K562 (cell line): ENCODE measurements around the gene BRME1. TPM values are rescaled to one million over a fixed set of nuclear protein-coding genes. Genes with fewer than 3 reads are reported as not detected.

ENCODE experiments used
- ATF7 ChIP-seq: fragments of 450-650 bp; IDR thresholded peaks from 2 replicates; pipeline ENCODE4 v1.7.1; 2014; ENCODE audit warnings: mild to moderate bottlenecking, moderate library complexity
- CBX2 ChIP-seq: fragments of 200-600 bp; sonication (generic); IDR thresholded peaks from one replicate; pipeline ENCODE4 v1.6.1; 2012; ENCODE audit warnings: mild to moderate bottlenecking, low read length, inconsistent platforms; ENCODE audit not compliant: insufficient read depth, poor library complexity, severe bottlenecking
- EGR1 ChIP-seq: fragments of 450-650 bp; conservative IDR thresholded peaks from 2 replicates; pipeline ENCODE4 v1.6.1; 2017; ENCODE audit warnings: mild to moderate bottlenecking
- EP400 ChIP-seq: fragments of 450-650 bp; IDR thresholded peaks from 2 replicates; pipeline ENCODE4 v1.6.1; 2017; ENCODE audit warnings: antibody characterized with exemption, mild to moderate bottlenecking, moderate library complexity
- FIP1L1 ChIP-seq: fragments of 200-400 bp; formaldehyde crosslinking; IDR thresholded peaks from 2 replicates; pipeline ENCODE4 v1.6.1; 2018; ENCODE audit warnings: mild to moderate bottlenecking, low read depth, low read length; ENCODE audit not compliant: poor library complexity, severe bottlenecking
- FOSL1 ChIP-seq: fragments of 200-800 bp; sonication (Bioruptor generic); conservative IDR thresholded peaks from 2 replicates; pipeline ENCODE4 v1.6.1; 2016; ENCODE audit warnings: missing genetic modification characterization, missing compliant biosample characterization
- IFI16 ChIP-seq: fragments of 250-450 bp; sonication (Bioruptor Pico); IDR thresholded peaks from 2 replicates; pipeline ENCODE4 v2.1.2; 2022; ENCODE audit warnings: mild to moderate bottlenecking, inconsistent platforms
- NR3C1 ChIP-seq: sonication (generic); formaldehyde crosslinking; IDR thresholded peaks from 2 replicates; pipeline ENCODE4 v1.8.1; 2022; ENCODE audit warnings: missing genetic modification reagents
- PCBP1 ChIP-seq: fragments of 200-400 bp; formaldehyde crosslinking; IDR thresholded peaks from 2 replicates; pipeline ENCODE4 v1.6.1; 2018; ENCODE audit warnings: mild to moderate bottlenecking, low read depth, low read length; ENCODE audit not compliant: poor library complexity, severe bottlenecking
- PHF20 ChIP-seq: fragments of 450-650 bp; IDR thresholded peaks from 2 replicates; pipeline ENCODE4 v1.6.1; 2018; ENCODE audit not compliant: partially characterized antibody
- PHF8 ChIP-seq: fragments of 200-600 bp; sonication (generic); IDR thresholded peaks from 2 replicates; pipeline ENCODE4 v1.6.1; 2012; ENCODE audit warnings: mixed run types, mild to moderate bottlenecking, inconsistent platforms, low read length, moderate library complexity, borderline replicate concordance
- POLR2G ChIP-seq: fragments of 200-400 bp; formaldehyde crosslinking; IDR thresholded peaks from 2 replicates; pipeline ENCODE4 v1.6.1; 2017; ENCODE audit warnings: low read depth, mild to moderate bottlenecking, antibody characterized with exemption, low read length, moderate library complexity
- POLR2H ChIP-seq: IDR thresholded peaks from 2 replicates; pipeline ENCODE4 v1.6.1; 2016; ENCODE audit warnings: missing genetic modification characterization, low read depth, mild to moderate bottlenecking, control low read depth, missing compliant biosample characterization, moderate library complexity
- RBFOX2 ChIP-seq: fragments of 200-400 bp; formaldehyde crosslinking; IDR thresholded peaks from 2 replicates; pipeline ENCODE4 v1.6.1; 2017; ENCODE audit warnings: low read depth, mild to moderate bottlenecking, low read length, moderate library complexity
- RFX5 ChIP-seq: IDR thresholded peaks from 2 replicates; pipeline ENCODE4 v1.6.1; 2011; ENCODE audit warnings: low read depth, mild to moderate bottlenecking, improper control_type of control experiment, low read length
- SIN3B ChIP-seq: fragments of 450-650 bp; IDR thresholded peaks from 2 replicates; pipeline ENCODE4 v1.6.1; 2017; ENCODE audit warnings: low read depth, mild to moderate bottlenecking, moderate library complexity
- STAT5A ChIP-seq: IDR thresholded peaks from 2 replicates; pipeline ENCODE4 v1.6.1; 2012; ENCODE audit warnings: low read length, inconsistent platforms, borderline replicate concordance
- ZFX ChIP-seq: sonication (generic); formaldehyde crosslinking; IDR thresholded peaks from 2 replicates; pipeline ENCODE4 v1.8.0; 2022; ENCODE audit warnings: mild to moderate bottlenecking, missing genetic modification reagents, moderate library complexity
- ZNF143 ChIP-seq: sonication (generic); formaldehyde crosslinking; IDR thresholded peaks from 2 replicates; pipeline ENCODE4 v1.9.0; 2022; ENCODE audit warnings: mild to moderate bottlenecking, missing genetic modification reagents
- ZNF324 ChIP-seq: fragments of 250-450 bp; sonication (Bioruptor Pico); IDR thresholded peaks from 2 replicates; pipeline ENCODE4 v1.4.0; 2020; ENCODE audit warnings: mild to moderate bottlenecking
- ZNF707 ChIP-seq: fragments of 250-450 bp; sonication (Bioruptor Pico); conservative IDR thresholded peaks from 2 replicates; pipeline ENCODE4 v1.8.0; 2022; ENCODE audit warnings: inconsistent platforms, mild to moderate bottlenecking, moderate library complexity
- polyA plus RNA-seq, 8 experiments: library from polyadenylated mRNA; depleted of rRNA in 4 of 8; stranded (reverse) in 5 of 8; unstranded in 3 of 8; fragments of >200 nt; fragmentation: Nextera tagmentation in 2 of 8; fragmentation: Illumina TruSeq in 1 of 8; extraction: Ambion mirVana in 2 of 8; extraction: Trizol in 1 of 8; gene quantifications; 2 replicates each; pipeline versions ENCODE4 v1.2.1 to v1.2.3, GENCODE V29; 2011 to 2014; ENCODE audit warnings: inconsistent platforms in 1 of 8, missing spikeins in 1 of 8
- total RNA-seq, 7 experiments: library from RNA; depleted of rRNA in 6 of 7; stranded (reverse); fragments of >200 nt in 6 of 7; fragmentation: Illumina TruSeq in 2 of 7; extraction: Trizol in 2 of 7; gene quantifications; 2 replicates each; pipeline versions ENCODE4 v1.2.1 to v1.2.3, GENCODE V29; 2011 to 2021; ENCODE audit warnings: low replicate concordance in 1 of 7
- TF ChIP-seq, protein P1 (sequence below): IDR thresholded peaks from 2 replicates; pipeline ENCODE4 v1.6.1; 2012; ENCODE audit warnings: low read depth, low read length, improper control_type of control experiment, borderline replicate concordance
- TF ChIP-seq, protein P2 (sequence below): fragments of 250-450 bp; sonication (Bioruptor Pico); IDR thresholded peaks from 2 replicates; pipeline ENCODE4 v1.9.0; 2021; ENCODE audit warnings: mild to moderate bottlenecking
- TF ChIP-seq, protein P3 (sequence below): fragments of 250-450 bp; sonication (Bioruptor Pico); IDR thresholded peaks from 2 replicates; pipeline ENCODE4 v1.8.0; 2021; ENCODE audit warnings: borderline replicate concordance, mild to moderate bottlenecking, moderate library complexity; ENCODE audit not compliant: poor library complexity, severe bottlenecking
- TF ChIP-seq, protein P4 (sequence below), 2 experiments: fragments of 450-650 bp; IDR thresholded peaks; 2 replicates each; pipeline ENCODE4 v1.6.1; 2016

The BRME1 gene
- total and polyA plus RNA-seq, 9 of the 15 experiments (the other 6 are each of a cell fraction or from before 2014, with no cell fraction given), result 0.75 to 6.1 (median 3.6) TPM

DNA sequence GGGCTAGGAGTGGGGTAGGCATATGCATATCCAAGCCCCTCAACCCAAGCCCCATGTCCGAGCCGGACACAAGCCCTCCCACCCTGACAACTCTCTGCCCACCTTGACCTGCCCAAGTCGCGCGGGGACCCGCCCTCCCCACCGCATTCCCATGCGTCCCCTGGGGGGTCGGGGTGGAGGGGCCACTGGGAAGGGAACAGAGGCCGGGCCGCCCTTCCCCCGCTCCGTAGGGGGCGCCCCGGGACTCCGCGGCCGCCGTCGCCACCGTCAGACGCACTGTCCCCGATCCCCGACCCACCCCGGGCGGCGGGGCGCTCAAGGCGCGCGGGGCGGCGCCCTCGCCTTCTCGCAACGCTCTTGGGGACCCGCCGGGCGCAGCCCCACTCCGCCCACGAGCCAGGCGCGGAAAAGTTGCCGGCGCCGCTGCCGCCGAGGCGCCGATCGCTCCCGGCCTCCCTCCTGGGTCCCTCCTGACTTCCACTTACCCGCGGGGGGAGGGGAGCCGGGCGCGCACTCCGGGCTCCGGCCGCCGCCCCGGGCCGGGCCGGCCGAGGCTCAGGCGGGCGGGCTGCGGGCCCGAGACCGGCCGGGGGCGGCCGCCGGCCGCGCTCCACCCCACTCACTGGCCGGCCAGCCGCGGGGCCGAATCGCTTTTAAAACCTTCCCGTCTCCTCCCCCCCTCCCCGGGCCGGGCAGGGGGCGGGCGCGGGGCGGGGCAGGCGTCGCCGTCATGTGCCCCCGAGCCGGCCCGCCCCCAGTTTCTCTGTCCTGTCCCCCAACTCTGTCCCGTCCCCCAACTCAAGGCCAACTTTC, 63.4 kb downstream of the BRME1 start (continued):
- peak; percentile 98 for TF ChIP-seq POLR2G
- TF ChIP-seq, protein P1, sequence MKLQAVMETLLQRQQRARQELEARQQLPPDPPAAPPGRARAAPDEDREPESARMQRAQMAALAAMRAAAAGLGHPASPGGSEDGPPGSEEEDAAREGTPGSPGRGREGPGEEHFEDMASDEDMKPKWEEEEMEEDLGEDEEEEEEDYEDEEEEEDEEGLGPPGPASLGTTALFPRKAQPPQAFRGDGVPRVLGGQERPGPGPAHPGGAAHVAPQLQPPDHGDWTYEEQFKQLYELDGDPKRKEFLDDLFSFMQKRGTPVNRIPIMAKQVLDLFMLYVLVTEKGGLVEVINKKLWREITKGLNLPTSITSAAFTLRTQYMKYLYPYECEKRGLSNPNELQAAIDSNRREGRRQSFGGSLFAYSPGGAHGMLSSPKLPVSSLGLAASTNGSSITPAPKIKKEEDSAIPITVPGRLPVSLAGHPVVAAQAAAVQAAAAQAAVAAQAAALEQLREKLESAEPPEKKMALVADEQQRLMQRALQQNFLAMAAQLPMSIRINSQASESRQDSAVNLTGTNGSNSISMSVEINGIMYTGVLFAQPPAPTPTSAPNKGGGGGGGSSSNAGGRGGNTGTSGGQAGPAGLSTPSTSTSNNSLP, result no peak
- TF ChIP-seq ZFX (CRISPR knock-in tag), result peak; percentile 65
- TF ChIP-seq FIP1L1, result peak; percentile 93
- no peak for TF ChIP-seq CBX2
- TF ChIP-seq EP400, result no peak
- TF ChIP-seq PHF8, result peak; percentile 77; the same call in 1 of the 2 replicates
- TF ChIP-seq PHF20, result no peak
- no peak for TF ChIP-seq STAT5A
- no peak for TF ChIP-seq NR3C1 (CRISPR knock-in tag)
- peak; percentile 92 for TF ChIP-seq RBFOX2
- peak; percentile 67 for TF ChIP-seq EGR1
- peak; percentile 94 for TF ChIP-seq POLR2H (tag)
- TF ChIP-seq PCBP1, result peak; percentile 89
- TF ChIP-seq ATF7, result 0 out of 2 replicates have a peak, but pooled peaks have one; percentile 34
- TF ChIP-seq ZNF143, result no peak
- no peak for TF ChIP-seq ZNF707 (CRISPR knock-in tag)
- TF ChIP-seq, protein P2, sequence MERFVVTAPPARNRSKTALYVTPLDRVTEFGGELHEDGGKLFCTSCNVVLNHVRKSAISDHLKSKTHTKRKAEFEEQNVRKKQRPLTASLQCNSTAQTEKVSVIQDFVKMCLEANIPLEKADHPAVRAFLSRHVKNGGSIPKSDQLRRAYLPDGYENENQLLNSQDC (CRISPR knock-in tag), result no peak
- TF ChIP-seq, protein P3, sequence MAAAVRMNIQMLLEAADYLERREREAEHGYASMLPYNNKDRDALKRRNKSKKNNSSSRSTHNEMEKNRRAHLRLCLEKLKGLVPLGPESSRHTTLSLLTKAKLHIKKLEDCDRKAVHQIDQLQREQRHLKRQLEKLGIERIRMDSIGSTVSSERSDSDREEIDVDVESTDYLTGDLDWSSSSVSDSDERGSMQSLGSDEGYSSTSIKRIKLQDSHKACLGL (CRISPR knock-in tag), result no peak
- TF ChIP-seq RFX5, result no peak
- peak; percentile 52; the same call in 1 of the 2 replicates for TF ChIP-seq SIN3B
- TF ChIP-seq, protein P4, sequence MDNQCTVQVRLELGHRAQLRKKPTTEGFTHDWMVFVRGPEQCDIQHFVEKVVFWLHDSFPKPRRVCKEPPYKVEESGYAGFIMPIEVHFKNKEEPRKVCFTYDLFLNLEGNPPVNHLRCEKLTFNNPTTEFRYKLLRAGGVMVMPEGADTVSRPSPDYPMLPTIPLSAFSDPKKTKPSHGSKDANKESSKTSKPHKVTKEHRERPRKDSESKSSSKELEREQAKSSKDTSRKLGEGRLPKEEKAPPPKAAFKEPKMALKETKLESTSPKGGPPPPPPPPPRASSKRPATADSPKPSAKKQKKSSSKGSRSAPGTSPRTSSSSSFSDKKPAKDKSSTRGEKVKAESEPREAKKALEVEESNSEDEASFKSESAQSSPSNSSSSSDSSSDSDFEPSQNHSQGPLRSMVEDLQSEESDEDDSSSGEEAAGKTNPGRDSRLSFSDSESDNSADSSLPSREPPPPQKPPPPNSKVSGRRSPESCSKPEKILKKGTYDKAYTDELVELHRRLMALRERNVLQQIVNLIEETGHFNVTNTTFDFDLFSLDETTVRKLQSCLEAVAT (IDR thresholded peaks at IDR 0.05), result 0 out of 4 replicates have a peak, but pooled peaks have one; percentile 16 to 29
- no peak for TF ChIP-seq IFI16 (CRISPR knock-in tag)
- no peak for TF ChIP-seq ZNF324 (CRISPR knock-in tag)
- peak; percentile 48 for TF ChIP-seq FOSL1
